Islet of Langerhans (tissue), 1 donor: ENCODE results near the gene LRPAP1.
"Not testable (repeated sequence)": the region's sequence is repeated elsewhere in the genome, so short reads cannot be mapped to it uniquely, and the experiment has no call there.

ENCODE experiments used
- FAIRE-seq: peaks from one replicate; lab custom pipeline; 2011; peaks lifted over from hg19 to GRCh38; lab: Jason Lieb, UNC

Gene LRPAP1

GRCh38 chr4:3471098-3471760, 61.0 kb downstream of the LRPAP1 start:
- no peak for FAIRE-seq

- no peak for FAIRE-seq
Measured at GRCh38 chr4:3470244-3471097, 61.8 kb downstream of the LRPAP1 start.

GRCh38 chr4:3469386-3470243, 62.6 kb downstream of the LRPAP1 start:
- no peak for FAIRE-seq

GRCh38 chr4:3468804-3469203, 63.4 kb downstream of the LRPAP1 start:
- no peak for FAIRE-seq

GRCh38 chr4:3468154-3468553, 64.1 kb downstream of the LRPAP1 start:
- FAIRE-seq: no peak

- FAIRE-seq: no peak
Measured at GRCh38 chr4:3467601-3468031, 64.6 kb downstream of the LRPAP1 start.

- no peak for FAIRE-seq
Measured at GRCh38 chr4:3466691-3467600, 65.3 kb downstream of the LRPAP1 start.

- FAIRE-seq: no peak
Measured at GRCh38 chr4:3465698-3466671, 66.2 kb downstream of the LRPAP1 start.

GRCh38 chr4:3464911-3465697, 67.1 kb downstream of the LRPAP1 start:
- FAIRE-seq: no peak

GRCh38 chr4:3464349-3464905, 67.8 kb downstream of the LRPAP1 start:
- no peak for FAIRE-seq

- no peak for FAIRE-seq
Measured at GRCh38 chr4:3463556-3464348, 68.5 kb downstream of the LRPAP1 start.

- no peak for FAIRE-seq
Measured at GRCh38 chr4:3462790-3463415, 69.3 kb downstream of the LRPAP1 start, which contains the start of gene DOK7. Gene DOK7 (plus strand): TSS chr4:3463306. CDS start chr4:3463376, 70 bp downstream.

GRCh38 chr4:3462321-3462789, 69.9 kb downstream of the LRPAP1 start:
- FAIRE-seq: no peak

- no peak for FAIRE-seq
Measured at GRCh38 chr4:3461515-3462291, 70.5 kb downstream of the LRPAP1 start.

- no peak for FAIRE-seq
Measured at GRCh38 chr4:3460926-3461325, 71.3 kb downstream of the LRPAP1 start.

GRCh38 chr4:3459156-3459555, 73.1 kb downstream of the LRPAP1 start:
- not testable (repeated sequence) for FAIRE-seq

- FAIRE-seq: no peak
Measured at GRCh38 chr4:3458371-3458770, 73.9 kb downstream of the LRPAP1 start.
